ENCODE data around the gene STAB2. TPM values are rescaled to one million over a fixed set of nuclear protein-coding genes. Genes with fewer than 3 reads are reported as not detected.

STAB2 gene
- total and polyA plus RNA-seq, 2 of the 8 experiments (the other 6 are each of a cell fraction or from before 2014, with no cell fraction given) = not detected

- TF ChIP-seq SIX5 (IDR thresholded peaks at IDR 0.05; ENCODE audit: low read depth, low read length) (no peak), KDM5A (IDR thresholded peaks at IDR 0.05; ENCODE audit: low read length) (no peak)
Measured at GRCh38 chr12:103794309-103795213, 207.5 kb downstream of the STAB2 start (continued).
